OCI-LY7 (cell line): Measurements from ENCODE around the gene COLQ. TPM values are rescaled to one million over a fixed set of nuclear protein-coding genes. Genes with fewer than 3 reads are reported as not detected.
"Not testable (repeated sequence)": the region's sequence is repeated elsewhere in the genome, so short reads cannot be mapped to it uniquely, and the experiment has no call there.

ENCODE experiments used
- BruUV-seq: library from RNA; stranded (reverse); fragments of 400-500 nt; replicated peaks from 2 replicates; lab custom pipeline; 2021; lab: Mats Ljungman, UMichigan
- CTCF ChIA-PET: fragments of 300-600 bp; sonication (Branson Sonifier 250); formaldehyde crosslinking; loops from one replicate; lab custom pipeline; 2022; ENCODE audit warnings: antibody characterized with exemption; ENCODE audit not compliant: unreplicated experiment; lab: Charles Lee
- POLR2A ChIA-PET: fragments of 300-600 bp; sonication (Branson Sonifier 250); formaldehyde crosslinking; loops from one replicate; lab custom pipeline; 2022; ENCODE audit warnings: antibody characterized with exemption; lab: Charles Lee
- DNase-seq: peaks from one replicate; pipeline ENCODE4 v3.0.0-alpha.2; 2015; ENCODE audit warnings: low spot score
- H2AFZ ChIP-seq: fragments of 200-600 bp; sonication (generic), shearing (Covaris generic); 2 replicates; pipeline ENCODE4 v1.6.1; 2014; ENCODE audit warnings: mild to moderate bottlenecking, antibody characterized with exemption, low read length, moderate library complexity
- H3K27ac ChIP-seq: fragments of 200-600 bp; sonication (generic); 2 replicates; pipeline ENCODE4 v1.5.1; 2014; ENCODE audit warnings: mixed run types, low read depth, mild to moderate bottlenecking, moderate library complexity, low read length, inconsistent platforms; ENCODE audit not compliant: poor library complexity, severe bottlenecking
- H3K36me3 ChIP-seq: fragments of 200-600 bp; sonication (generic); 2 replicates; pipeline ENCODE4 v1.6.1; 2014; ENCODE audit warnings: mild to moderate bottlenecking, antibody characterized with exemption, low read length, moderate library complexity, mixed read lengths; ENCODE audit not compliant: insufficient read depth
- H3K4me1 ChIP-seq: fragments of 200-600 bp; sonication (generic); 2 replicates; pipeline ENCODE4 v1.5.1; 2014; ENCODE audit warnings: mild to moderate bottlenecking, low read length; ENCODE audit not compliant: insufficient read depth, poor library complexity, severe bottlenecking
- H3K4me2 ChIP-seq: fragments of 200-600 bp; sonication (generic); 2 replicates; pipeline ENCODE4 v1.6.1; 2014; ENCODE audit warnings: mild to moderate bottlenecking, low read length
- H3K4me3 ChIP-seq: fragments of 200-600 bp; sonication (generic); 2 replicates; pipeline ENCODE4 v1.5.1; 2014; ENCODE audit warnings: mild to moderate bottlenecking, low read depth, low read length; ENCODE audit not compliant: poor library complexity, severe bottlenecking
- H3K79me2 ChIP-seq: fragments of 200-600 bp; sonication (generic); 2 replicates; pipeline ENCODE4 v1.6.1; 2016; ENCODE audit warnings: low read depth, mild to moderate bottlenecking, low read length, moderate library complexity, mixed read lengths; ENCODE audit not compliant: insufficient read depth
- H3K9me2 ChIP-seq: fragments of 200-600 bp; sonication (generic); 2 replicates; pipeline ENCODE4 v1.6.1; 2016; ENCODE audit warnings: mild to moderate bottlenecking, low read length, mixed read lengths; ENCODE audit not compliant: insufficient read depth
- H3K9me3 ChIP-seq: fragments of 200-600 bp; sonication (generic); 2 replicates; pipeline ENCODE4 v1.6.1; 2014; ENCODE audit warnings: mild to moderate bottlenecking, mixed run types, low read length, mixed read lengths
- H4K20me1 ChIP-seq: fragments of 200-600 bp; sonication (generic); 2 replicates; pipeline ENCODE4 v1.6.1; 2014; ENCODE audit warnings: mild to moderate bottlenecking, antibody characterized with exemption, low read length, moderate library complexity, mixed read lengths; ENCODE audit not compliant: insufficient read depth
- EZH2phosphoT487 ChIP-seq: fragments of 200-600 bp; sonication (generic); IDR thresholded peaks from 2 replicates; pipeline ENCODE4 v1.6.1; 2018; ENCODE audit warnings: low read depth, borderline replicate concordance, mild to moderate bottlenecking, mixed run types, antibody characterized with exemption, low read length, moderate library complexity, mixed read lengths
- intact Hi-C: fragments of 100-400 bp; cut with micrococcal nuclease; formaldehyde crosslinking; loops from one replicate; pipeline ENCODE4 v1.10.0; 2022; ENCODE audit not compliant: unreplicated experiment
- total RNA-seq, 2 experiments: library from RNA; depleted of rRNA in 1 of 2; stranded (reverse); fragments of >200 nt in 1 of 2; shearing (Covaris generic) in 1 of 2; gene quantifications; 2 replicates each; pipeline ENCODE4 v1.2.3, GENCODE V29; 2014 to 2022
- TF ChIP-seq, protein P1 (sequence below): fragments of 200-600 bp; sonication (generic); conservative IDR thresholded peaks from 2 replicates; pipeline ENCODE4 v1.5.1; 2014; ENCODE audit warnings: mild to moderate bottlenecking, antibody characterized with exemption, low read length, moderate library complexity, mixed read lengths

COLQ gene
- total RNA-seq, 2 experiments from 2014 or later = 0.42 to 1.4 TPM

DNA sequence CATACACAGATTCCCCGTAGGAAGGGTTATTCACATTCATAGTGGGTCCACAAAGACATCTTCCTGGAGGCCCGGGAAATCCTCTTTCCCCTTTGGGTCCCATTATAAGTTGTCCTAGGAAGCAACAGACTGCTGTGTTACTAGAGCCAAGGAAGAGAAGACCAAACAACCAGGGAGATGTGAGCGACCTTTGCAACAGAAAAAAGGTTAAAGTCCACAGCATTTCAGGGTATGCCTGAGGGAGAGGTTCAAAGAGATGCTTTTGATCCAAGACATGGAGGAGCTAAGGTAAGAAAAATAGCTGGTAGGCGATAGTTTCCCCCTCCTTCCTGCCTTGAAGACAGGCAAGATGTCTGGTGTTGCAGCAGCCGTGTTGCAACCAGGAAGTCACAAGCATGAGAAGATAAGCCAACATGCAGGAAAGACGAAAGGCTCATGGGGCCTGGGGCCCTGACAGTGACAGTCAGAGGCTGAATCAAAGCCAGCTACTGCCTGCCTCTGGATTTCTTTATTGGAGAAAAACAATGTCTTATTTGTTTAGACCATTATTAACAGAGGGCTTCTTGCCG is 63.2 kb downstream of the COLQ start:
- no peaks in the 10 kb centered on the region for H4K20me1 ChIP-seq
- H3K4me2 ChIP-seq = no peak overlapping the region
- intact Hi-C loops = no loop called here
- no peaks in the 10 kb centered on the region for H3K36me3 ChIP-seq
- no TSS peak for BruUV-seq
- DNase-seq = no peak
- H3K27ac ChIP-seq = no peak overlapping the region
- H3K79me2 ChIP-seq = no peaks in the 10 kb centered on the region
- no peak overlapping the region for H3K4me3 ChIP-seq
- no peaks in the 10 kb centered on the region for H3K9me2 ChIP-seq
- H3K4me1 ChIP-seq = no peaks in the 10 kb centered on the region
- POLR2A ChIA-PET = interaction anchor here (0.8 kb wide), 1 partner anchor 8 kb away, joined by 3 read pairs; no protein-coding TSS in a partner anchor
- CTCF ChIA-PET = no interaction called here
- no peaks in the 10 kb centered on the region for H3K9me3 ChIP-seq
- H2AFZ ChIP-seq = no peak overlapping the region
- no peak for TF ChIP-seq EZH2phosphoT487

DNA sequence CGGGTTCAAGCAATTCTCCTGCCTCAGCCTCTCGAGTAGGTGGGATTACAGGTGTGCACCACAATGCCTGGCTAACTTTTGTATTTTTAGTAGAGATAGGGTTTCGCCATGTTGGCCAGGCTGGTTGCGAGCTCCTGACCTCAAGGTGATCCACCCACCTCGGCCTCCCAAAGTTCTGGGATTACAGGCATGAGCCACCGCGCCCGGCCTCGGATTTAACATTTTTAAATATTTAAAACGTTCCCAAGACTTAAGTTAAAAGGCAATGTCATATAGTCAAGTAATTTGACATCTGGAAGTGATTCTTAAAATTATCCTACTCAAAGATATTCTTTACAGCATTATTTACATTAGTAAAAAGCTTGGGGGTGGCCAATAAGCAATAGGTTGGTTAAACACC is 64.6 kb downstream of the COLQ start:
- DNase-seq, H3K4me2 ChIP-seq, CTCF ChIA-PET, H3K9me2 ChIP-seq, H4K20me1 ChIP-seq, intact Hi-C loops, H3K4me1 ChIP-seq, POLR2A ChIA-PET, H3K27ac ChIP-seq, H3K36me3 ChIP-seq, H3K79me2 ChIP-seq, H3K9me3 ChIP-seq, BruUV-seq, H2AFZ ChIP-seq, H3K4me3 ChIP-seq: not testable (repeated sequence)

DNA sequence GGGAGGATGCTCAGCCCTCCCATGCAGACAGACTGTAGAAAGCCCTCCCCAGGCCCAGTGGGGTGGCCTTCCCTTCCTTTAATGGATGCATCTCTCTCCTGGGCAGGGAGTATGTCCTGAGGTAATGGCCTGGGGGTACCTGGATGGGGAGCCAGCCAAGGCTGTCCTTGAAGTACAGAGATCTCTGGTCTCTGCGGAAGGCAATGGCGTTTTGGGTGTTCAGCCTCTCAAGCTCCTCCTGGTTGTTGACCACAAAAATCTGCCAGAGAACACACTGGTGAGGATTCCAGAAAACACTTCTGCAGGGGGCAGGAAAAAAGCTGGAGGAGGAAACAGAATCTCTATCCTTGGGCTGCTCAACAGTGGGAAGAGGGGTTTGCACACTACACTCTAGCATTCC is 65.2 kb downstream of the COLQ start:
- Histone ChIP-seq H3K36me3 (no peaks in the 10 kb centered on the region), H2AFZ (no peak overlapping the region), H3K4me1 (no peaks in the 10 kb centered on the region), H3K27ac (no peak overlapping the region), H4K20me1 (no peaks in the 10 kb centered on the region), H3K9me3 (no peaks in the 10 kb centered on the region), H3K79me2 (no peaks in the 10 kb centered on the region), H3K4me2 (no peak overlapping the region), H3K4me3 (no peak overlapping the region), H3K9me2 (no peaks in the 10 kb centered on the region)
- no peak for TF ChIP-seq EZH2phosphoT487
- TF ChIP-seq, protein P1, sequence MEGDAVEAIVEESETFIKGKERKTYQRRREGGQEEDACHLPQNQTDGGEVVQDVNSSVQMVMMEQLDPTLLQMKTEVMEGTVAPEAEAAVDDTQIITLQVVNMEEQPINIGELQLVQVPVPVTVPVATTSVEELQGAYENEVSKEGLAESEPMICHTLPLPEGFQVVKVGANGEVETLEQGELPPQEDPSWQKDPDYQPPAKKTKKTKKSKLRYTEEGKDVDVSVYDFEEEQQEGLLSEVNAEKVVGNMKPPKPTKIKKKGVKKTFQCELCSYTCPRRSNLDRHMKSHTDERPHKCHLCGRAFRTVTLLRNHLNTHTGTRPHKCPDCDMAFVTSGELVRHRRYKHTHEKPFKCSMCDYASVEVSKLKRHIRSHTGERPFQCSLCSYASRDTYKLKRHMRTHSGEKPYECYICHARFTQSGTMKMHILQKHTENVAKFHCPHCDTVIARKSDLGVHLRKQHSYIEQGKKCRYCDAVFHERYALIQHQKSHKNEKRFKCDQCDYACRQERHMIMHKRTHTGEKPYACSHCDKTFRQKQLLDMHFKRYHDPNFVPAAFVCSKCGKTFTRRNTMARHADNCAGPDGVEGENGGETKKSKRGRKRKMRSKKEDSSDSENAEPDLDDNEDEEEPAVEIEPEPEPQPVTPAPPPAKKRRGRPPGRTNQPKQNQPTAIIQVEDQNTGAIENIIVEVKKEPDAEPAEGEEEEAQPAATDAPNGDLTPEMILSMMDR = no peak
- POLR2A ChIA-PET = no interaction called here
- BruUV-seq = no TSS peak
- no peak for DNase-seq
- intact Hi-C loops = no loop called here
- CTCF ChIA-PET = no interaction called here

DNA sequence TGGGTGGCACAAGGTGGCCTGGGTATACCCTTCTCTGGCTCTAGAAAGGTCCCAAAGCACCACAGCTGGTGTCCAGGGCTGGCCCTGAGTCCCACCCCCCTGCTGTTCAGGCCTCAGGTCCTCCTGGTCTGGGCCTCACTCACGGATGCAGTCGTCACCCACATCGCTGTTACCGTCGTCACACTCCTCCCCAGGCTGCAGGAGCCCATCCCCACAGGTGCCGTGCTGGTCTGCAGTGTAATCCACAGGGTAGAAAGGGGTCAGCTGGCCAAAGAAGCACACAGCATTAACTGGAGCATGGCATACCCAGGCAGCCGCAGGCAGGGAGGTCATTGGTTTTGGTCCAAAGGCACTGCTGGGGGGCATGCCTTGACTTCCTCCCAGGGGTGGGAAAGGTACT is 65.8 kb downstream of the COLQ start:
- Histone ChIP-seq H4K20me1 (no peaks in the 10 kb centered on the region), H3K4me2 (no peak overlapping the region), H3K4me1 (no peaks in the 10 kb centered on the region), H3K36me3 (no peaks in the 10 kb centered on the region), H3K27ac (no peak overlapping the region), H3K9me2 (no peaks in the 10 kb centered on the region), H3K9me3 (no peaks in the 10 kb centered on the region), H2AFZ (no peak overlapping the region), H3K79me2 (no peaks in the 10 kb centered on the region), H3K4me3 (no peak overlapping the region)
- POLR2A ChIA-PET = no interaction called here
- no TSS peak for BruUV-seq
- DNase-seq = no peak
- intact Hi-C loops = no loop called here
- CTCF ChIA-PET = no interaction called here
- TF ChIP-seq, protein P1 = no peak
- TF ChIP-seq EZH2phosphoT487 = no peak
